IPS-15b (cell line): ENCODE measurements around the gene ORC5.
A peak's percentile ranks its signal among the peaks of the same experiment; 100 is the strongest.
"Not testable (repeated sequence)": the region's sequence is repeated elsewhere in the genome, so short reads cannot be mapped to it uniquely, and the experiment has no call there.

Source experiments
- H3K27me3 ChIP-seq: one replicate; pipeline ENCODE4 v1.6.1; 2013; ENCODE audit warnings: low read length; ENCODE audit not compliant: control insufficient read depth, insufficient read depth
- H3K36me3 ChIP-seq: one replicate; pipeline ENCODE4 v1.6.1; 2013; ENCODE audit warnings: low read length; ENCODE audit not compliant: control insufficient read depth, insufficient read depth
- H3K4me1 ChIP-seq: one replicate; pipeline ENCODE4 v1.6.1; 2013; ENCODE audit warnings: mild to moderate bottlenecking, low read length; ENCODE audit not compliant: control insufficient read depth, insufficient read depth
- H3K4me3 ChIP-seq: one replicate; pipeline ENCODE4 v1.5.1; 2013; ENCODE audit warnings: low read depth, low read length
- H3K9ac ChIP-seq: one replicate; pipeline ENCODE4 v1.6.1; 2013; ENCODE audit warnings: low read depth, mild to moderate bottlenecking, low read length
- H3K9me3 ChIP-seq: one replicate; pipeline ENCODE4 v1.6.1; 2013; ENCODE audit warnings: mild to moderate bottlenecking, low read length; ENCODE audit not compliant: control insufficient read depth, insufficient read depth

The ORC5 gene

DNA sequence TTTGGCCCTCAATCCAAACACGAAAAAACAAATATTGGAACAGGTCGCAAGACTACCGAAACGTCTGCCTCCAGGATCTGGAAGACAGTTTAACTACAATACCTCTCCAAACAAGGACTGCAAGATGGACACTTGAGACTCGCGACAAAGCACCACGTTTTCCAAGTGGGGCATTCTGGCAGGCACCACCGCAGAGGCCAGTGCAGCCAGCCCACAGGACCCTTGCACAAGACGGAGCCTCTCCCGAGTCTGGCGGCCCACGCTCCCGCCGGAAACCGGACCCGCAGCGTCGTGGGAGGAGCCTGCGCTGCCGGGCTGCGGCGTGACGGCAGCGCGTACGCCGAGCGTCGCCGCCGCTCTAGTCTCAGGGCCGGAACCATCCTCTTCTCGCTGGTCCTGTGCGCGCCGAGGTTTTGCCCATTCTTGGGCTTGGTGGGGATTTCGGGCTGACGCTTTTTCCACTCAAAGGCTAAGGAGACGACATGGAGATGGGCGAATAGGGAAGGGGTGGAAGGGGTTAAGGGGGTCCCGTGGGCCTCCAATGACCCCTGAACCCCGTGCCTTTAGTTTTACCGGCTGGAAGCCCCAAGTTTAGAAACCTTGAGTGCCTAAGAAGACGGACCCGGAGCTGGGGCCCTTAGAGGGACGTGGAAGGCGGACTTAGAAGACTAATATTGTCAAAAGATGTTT, at the start of gene ORC5:
Gene ORC5, minus strand, starts transcription at position 283 of the 690 bp plus-strand sequence. Its CDS starts 109 bp downstream, at position 174.
- peak within 1 kb of the TSS; percentile 100 for H3K4me3 ChIP-seq
- H3K27me3 ChIP-seq = no peaks in the 10 kb centered on the region
- H3K4me1 ChIP-seq = peaks cover 8% of the 10 kb centered on the region
- peak within 1 kb of the TSS; percentile 90 for H3K9ac ChIP-seq
- H3K9me3 ChIP-seq = no peaks in the 10 kb centered on the region
- peaks cover 3% of the 10 kb centered on the region for H3K36me3 ChIP-seq

DNA sequence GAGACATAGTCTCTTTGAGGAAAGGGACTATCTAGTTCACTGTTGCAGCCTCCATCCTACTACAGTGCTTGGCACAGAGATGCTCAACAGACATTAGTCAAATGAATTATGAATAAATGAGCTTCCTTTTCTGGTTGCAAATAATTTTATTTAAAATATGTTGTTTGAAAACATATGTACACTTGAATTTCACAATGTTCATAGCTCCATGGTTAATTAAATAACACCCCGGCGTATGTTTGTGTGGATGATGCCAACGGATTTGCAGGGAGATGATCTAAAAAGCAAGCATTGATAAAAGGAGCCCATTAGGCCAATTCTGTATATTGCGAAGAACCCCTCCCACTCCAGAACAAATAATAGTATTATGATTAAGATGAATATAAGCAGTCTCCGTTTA, 47.8 kb upstream of the ORC5 start:
- no peaks in the 10 kb centered on the region for H3K27me3 ChIP-seq
- no peaks in the 10 kb centered on the region for H3K36me3 ChIP-seq
- H3K4me3 ChIP-seq = no peak overlapping the region
- H3K9me3 ChIP-seq = no peaks in the 10 kb centered on the region
- no peak overlapping the region for H3K9ac ChIP-seq
- H3K4me1 ChIP-seq = no peaks in the 10 kb centered on the region

DNA sequence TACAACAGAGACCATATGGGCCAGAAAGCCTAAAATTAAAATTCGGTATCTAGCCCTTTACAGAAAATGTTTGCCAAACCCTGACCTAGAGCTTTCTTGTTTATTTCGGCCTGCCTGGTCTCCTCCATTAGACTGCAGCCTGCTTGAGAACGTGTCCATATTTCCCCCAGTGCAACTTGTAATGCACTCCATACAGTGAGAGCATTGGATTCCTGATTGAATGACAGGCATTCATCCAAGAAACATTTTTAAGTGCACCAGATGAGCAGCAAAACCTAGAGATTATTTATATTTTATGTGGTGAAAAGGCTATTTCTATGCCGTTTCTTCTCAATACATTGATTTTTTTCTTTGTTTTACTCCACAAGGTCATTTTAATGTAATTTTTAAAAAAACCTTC, 47.4 kb upstream of the ORC5 start:
- Histone ChIP-seq H3K9me3 (no peaks in the 10 kb centered on the region), H3K36me3 (no peaks in the 10 kb centered on the region)

DNA sequence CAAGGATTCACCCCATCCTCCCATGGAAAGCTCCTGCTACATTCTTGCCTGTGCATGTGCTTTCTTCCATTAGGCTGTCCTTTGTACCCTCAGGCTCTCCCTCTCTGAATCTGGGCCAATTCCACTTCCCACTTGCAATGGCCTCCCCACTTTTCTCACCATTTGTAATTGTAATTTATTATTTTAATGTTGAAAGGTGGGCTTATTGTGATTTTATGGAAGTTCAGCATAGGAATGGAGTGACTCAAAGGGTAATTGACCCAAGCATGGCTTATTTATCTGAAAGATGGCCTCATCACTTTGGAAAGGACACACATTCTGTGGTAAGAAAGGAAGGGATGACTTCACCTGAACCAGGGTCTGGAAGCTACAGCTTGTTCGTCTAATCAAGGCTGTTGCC, 46.9 kb upstream of the ORC5 start:
- no peaks in the 10 kb centered on the region for H3K36me3 ChIP-seq
- H3K4me1 ChIP-seq = no peaks in the 10 kb centered on the region
- H3K27me3 ChIP-seq = no peaks in the 10 kb centered on the region
- H3K4me3 ChIP-seq = no peak overlapping the region
- H3K9ac ChIP-seq = no peak overlapping the region
- H3K9me3 ChIP-seq = no peaks in the 10 kb centered on the region

More for the DNA sequence above, 47.4 kb upstream of the ORC5 start:
- Histone ChIP-seq H3K4me1 (no peaks in the 10 kb centered on the region), H3K9ac (no peak overlapping the region), H3K4me3 (no peak overlapping the region), H3K27me3 (no peaks in the 10 kb centered on the region)

DNA sequence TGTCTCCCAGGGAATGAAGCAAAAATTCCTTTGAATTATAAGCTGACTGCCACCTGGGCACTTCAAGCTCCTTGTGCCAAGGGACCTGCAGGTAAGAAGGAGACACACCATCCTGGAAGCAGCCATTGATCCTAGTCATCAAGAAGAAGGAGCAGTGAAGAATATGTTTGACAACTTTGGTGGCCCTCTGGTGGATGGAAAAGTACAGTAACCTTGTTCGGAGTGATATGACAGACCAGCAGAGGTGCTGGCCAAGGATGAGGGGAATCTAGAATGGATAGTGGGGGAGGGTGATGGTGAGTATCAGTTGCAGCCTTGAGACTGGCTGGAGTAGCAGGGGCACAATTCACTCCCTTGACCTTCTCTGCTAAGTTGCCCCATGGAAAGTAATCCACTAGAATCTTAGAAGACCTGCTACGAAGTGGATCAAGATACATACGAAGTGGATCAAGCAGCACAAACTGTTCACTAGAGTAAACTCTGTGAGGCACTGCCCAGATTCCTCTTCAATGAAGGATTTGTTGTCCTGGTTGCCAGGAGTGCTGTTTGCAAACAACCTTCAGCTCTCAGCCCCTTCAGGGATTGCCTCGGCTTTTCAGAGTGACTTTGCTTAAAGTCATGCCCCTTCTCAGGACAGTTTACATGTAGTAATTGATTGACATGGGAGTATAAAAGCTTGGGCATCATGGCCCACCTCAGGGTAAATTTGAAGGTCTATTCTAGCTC, 44.8 kb upstream of the ORC5 start:
- H3K36me3 ChIP-seq = no peaks in the 10 kb centered on the region
- no peaks in the 10 kb centered on the region for H3K9me3 ChIP-seq
- no peaks in the 10 kb centered on the region for H3K4me1 ChIP-seq
- no peak overlapping the region for H3K4me3 ChIP-seq
- no peak overlapping the region for H3K9ac ChIP-seq
- no peaks in the 10 kb centered on the region for H3K27me3 ChIP-seq

DNA sequence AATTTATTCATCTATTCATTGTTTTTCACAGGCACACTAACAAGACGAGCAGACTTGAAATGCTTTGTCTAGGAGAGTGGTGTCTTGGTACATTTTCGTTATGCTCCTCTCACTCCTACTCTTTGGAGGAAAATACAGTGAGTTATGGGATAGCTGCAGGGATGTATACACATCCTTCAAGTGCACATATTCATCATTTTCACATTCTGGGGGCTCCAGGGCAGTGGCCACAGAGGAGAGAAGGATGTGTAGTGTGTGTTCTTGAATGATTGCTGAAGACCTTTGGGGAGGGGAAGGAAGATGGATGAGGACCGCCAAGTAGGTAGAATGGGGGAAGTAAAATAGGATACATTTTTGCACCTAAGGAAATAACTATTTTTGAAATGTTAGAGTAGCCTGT, 34.8 kb upstream of the ORC5 start:
- Histone ChIP-seq H3K9ac (no peak overlapping the region), H3K4me1 (no peaks in the 10 kb centered on the region), H3K9me3 (no peaks in the 10 kb centered on the region), H3K36me3 (no peaks in the 10 kb centered on the region), H3K27me3 (no peaks in the 10 kb centered on the region), H3K4me3 (no peak overlapping the region)

DNA sequence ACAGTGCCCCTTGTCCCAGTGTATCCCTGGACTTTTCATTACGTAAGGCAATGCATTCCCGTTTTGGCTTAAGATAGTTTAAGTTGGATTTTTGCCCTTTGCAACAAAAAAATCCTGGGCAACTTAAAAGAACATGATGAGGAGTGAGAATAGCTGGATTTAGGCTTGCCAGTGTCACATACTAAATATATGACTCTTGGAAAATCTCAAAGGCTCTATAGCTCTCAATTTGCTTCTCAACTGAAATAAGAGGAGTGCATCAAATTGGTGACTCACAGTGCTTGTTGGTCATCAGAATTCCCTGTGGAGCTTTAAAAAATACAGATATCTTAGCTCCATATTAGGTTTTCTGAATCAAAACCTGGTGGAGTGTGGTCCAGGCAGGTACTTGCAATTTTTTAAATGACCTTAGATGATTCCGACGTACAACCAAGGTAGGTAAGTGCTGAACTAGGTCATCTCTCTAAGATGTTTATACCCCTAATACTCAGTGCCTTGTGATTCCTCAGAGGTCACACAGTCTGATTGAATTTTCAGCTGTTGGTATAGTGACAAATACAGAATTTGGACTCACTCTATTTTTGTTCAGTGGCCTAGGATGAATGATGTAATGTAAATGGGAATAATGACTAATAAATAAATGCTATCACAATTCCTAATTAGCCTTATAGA, 33.9 kb upstream of the ORC5 start:
- no peak overlapping the region for H3K4me3 ChIP-seq
- H3K36me3 ChIP-seq = no peaks in the 10 kb centered on the region
- no peaks in the 10 kb centered on the region for H3K27me3 ChIP-seq
- H3K9ac ChIP-seq = no peak overlapping the region
- H3K4me1 ChIP-seq = no peaks in the 10 kb centered on the region
- H3K9me3 ChIP-seq = no peaks in the 10 kb centered on the region

DNA sequence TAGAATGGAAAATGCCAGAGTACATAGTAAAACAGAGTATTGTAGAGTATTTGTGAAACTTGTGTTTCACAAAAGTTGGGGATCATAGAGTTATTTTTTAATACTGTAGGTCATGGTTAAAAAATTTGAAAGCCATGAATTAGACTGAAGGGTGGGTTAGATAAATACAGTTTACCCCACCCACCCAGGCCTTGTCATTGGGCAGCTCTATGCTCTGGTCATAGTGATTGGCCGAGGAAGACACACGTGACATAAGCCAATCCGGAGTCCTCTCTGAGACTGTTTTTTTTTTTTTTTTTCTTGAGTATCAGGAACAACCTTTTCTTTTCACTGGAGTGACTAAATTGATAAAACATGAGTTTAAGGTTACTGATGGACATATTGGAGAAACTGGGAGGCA, 33.3 kb upstream of the ORC5 start:
- Histone ChIP-seq H3K4me3 (no peak overlapping the region), H3K4me1 (no peaks in the 10 kb centered on the region), H3K36me3 (no peaks in the 10 kb centered on the region), H3K9ac (no peak overlapping the region), H3K9me3 (no peaks in the 10 kb centered on the region), H3K27me3 (no peaks in the 10 kb centered on the region)

DNA sequence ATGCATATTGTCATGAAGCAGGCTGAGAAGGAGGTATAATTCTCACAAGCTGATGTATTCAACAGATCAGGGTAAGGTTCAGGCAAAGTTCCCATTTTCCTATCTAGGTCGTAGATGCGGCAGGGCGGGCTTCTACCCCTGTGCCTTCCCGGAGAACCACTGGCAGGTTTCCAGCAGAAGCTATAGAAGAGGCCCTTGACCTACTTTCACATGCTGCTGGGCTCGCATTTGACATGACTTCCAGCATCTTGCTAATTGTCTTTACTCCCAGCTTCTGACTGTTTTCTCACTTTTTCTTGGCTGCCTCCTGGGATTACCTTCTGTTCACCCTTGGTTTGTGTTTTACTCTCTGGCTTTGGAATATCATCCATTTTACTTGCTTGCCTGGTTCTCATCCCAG, 32.6 kb upstream of the ORC5 start:
- H3K27me3 ChIP-seq = no peaks in the 10 kb centered on the region
- H3K36me3 ChIP-seq = no peaks in the 10 kb centered on the region
- no peak overlapping the region for H3K4me3 ChIP-seq
- H3K4me1 ChIP-seq = no peaks in the 10 kb centered on the region
- no peak overlapping the region for H3K9ac ChIP-seq
- H3K9me3 ChIP-seq = no peaks in the 10 kb centered on the region

DNA sequence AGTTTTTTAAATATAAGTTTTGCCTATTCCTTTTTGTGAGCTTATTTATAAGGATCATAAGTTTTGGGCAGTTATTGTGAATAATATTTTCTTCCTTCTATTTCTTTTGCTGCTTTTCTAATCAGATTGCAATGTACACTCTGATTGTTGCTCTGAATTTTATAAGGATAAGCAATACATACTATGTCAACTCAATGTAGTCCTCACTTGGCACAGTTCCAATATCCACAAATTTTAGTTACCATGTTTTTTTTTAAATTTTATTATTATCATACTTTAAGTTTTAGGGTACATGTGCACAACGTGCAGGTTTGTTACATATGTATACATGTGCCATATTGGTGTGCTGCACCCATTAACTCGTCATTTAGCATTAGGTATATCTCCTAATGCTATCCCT, 27.2 kb upstream of the ORC5 start:
- not testable (repeated sequence) for H3K9ac ChIP-seq, H3K36me3 ChIP-seq, H3K4me3 ChIP-seq, H3K4me1 ChIP-seq, H3K9me3 ChIP-seq, H3K27me3 ChIP-seq

DNA sequence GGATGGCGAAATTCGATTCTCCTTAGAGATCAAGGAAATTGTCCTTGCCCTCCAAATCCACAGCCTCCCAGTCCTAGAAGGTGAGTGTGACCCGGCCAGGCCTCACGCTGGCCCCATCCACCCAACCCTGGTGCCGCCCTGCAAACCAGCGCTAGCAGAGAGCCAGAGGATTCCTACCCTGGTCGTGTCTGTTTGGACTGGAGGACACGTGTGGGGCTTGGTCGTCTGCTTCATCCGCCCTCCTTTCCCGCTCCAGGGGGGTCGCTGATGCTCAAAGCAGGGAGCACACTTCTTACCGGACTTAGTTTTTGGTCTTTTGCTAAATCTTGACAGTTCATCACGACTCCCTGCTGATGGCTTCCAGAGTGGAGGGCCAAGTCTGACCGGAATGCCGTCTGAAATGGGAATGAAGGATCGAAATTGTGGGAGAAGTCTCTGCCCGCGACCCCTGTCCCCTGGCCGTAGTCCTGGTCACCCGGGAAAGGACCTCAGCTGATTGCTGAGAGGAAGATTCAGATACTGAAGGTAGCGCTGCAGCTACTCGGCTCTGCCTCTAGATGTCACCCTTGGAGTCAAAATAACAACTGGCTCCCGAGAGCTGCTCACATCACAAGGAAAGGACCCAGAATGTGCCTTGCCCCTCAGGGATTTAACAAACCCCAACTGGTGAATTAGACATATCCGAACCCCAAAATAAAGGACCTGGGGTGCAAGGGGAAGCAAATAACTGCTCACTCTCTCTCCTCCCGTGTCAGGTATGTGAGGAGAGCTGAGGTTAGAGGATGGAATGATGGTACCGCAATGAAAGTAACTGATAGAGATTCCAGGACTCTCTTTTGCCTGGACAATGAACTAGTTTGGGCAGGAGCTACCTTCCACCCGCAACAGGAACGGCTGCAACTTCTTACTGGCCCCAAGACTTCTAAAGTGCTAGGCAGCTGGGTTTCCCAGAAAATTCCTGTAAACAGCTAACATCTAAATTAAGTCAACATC, 23.5 kb upstream of the ORC5 start:
- Histone ChIP-seq H3K9ac (peak overlapping the region; percentile 0), H3K9me3 (no peaks in the 10 kb centered on the region), H3K4me3 (peak overlapping the region; percentile 23), H3K27me3 (peaks cover 2% of the 10 kb centered on the region), H3K36me3 (no peaks in the 10 kb centered on the region), H3K4me1 (no peaks in the 10 kb centered on the region)
